Stimulated activated CD4-positive, alpha-beta T cell treated with anti-CD3 and anti-CD28 coated beads, Interleukin-1b, Interleukin-23, amount 100 ng/mL, for 1 hour (primary cell): ENCODE results near the gene ATP8B1.
"Not testable (repeated sequence)": the region's sequence is repeated elsewhere in the genome, so short reads cannot be mapped to it uniquely, and the experiment has no call there.

Experiments used
- DNase-seq, 2 donors: peaks; one replicate each; pipeline ENCODE4 v3.0.0-alpha.2; 2020; ENCODE audit warnings: low read depth in 2 of 2

ATP8B1 gene

GRCh38 chr18:57664568-57665165 lies 138.4 kb downstream of the ATP8B1 start:
- DNase-seq, result no peak

DNA sequence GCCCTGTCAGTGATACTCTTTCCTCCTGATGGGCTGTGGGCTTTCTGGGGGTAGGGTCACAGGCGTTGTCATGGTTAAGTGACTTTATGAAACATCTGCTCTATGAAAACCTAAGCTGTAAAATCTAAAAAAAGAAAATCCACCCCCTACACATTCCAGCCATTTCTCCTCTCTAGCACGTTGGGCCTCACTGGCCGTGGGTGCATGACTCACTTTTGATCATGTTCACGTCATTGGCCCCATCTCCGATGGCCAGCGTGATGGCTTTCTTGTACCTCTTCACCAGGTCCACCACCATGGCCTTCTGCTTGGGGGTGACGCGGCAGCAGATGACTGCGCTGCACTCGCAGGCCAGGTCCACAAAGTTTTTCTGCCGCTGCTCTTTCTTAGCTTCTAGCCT lies 142.2 kb downstream of the ATP8B1 start:
- DNase-seq, result no peak

DNA sequence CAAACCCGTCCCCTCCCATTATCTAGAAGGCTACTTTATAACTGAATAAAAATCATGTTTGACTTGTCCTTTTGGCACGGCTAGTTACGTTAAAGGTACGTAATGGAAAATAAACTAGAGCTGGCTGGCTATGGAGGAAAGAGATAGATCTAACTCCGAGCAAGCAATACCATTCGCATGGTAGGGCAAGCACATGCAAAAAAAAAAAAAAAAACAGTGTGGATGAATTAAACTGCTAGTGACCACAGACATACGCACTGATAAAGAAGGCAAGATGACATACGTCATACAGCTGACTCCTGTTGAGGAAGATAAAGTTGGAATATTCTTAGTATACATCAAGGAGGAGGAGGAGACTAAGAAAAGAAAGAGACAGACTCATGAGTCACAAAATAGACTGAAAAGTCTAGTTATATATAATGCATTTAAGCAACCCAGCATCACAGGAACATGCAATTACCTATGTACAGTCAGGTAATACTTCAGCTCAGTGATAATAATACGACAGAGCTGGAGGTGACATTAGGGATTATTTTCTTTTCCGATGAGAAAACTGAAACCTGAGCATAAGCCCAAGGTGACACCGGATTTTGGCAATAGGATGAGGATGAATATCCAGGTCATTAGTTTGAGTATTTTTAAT lies 143.5 kb downstream of the ATP8B1 start:
- no peak for DNase-seq

DNA sequence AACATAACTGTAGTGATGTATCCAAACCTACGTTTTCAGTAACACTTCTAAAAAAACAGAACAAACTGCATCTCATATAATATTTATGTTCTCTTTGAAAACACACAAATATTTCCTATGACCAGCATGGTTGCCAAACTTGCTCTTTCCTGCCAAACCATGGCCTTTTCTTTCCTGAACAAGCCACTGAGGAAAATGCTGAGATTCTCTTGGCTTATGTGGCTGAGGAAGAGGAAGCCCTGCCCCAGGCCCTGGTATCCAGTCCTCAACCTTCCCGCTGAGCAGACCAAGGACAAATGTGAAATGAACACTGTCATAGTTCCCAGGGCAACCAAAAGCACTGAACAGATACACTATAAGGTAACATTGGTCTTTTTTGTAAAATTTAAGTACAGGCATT lies 145.6 kb downstream of the ATP8B1 start:
- no peak for DNase-seq

DNA sequence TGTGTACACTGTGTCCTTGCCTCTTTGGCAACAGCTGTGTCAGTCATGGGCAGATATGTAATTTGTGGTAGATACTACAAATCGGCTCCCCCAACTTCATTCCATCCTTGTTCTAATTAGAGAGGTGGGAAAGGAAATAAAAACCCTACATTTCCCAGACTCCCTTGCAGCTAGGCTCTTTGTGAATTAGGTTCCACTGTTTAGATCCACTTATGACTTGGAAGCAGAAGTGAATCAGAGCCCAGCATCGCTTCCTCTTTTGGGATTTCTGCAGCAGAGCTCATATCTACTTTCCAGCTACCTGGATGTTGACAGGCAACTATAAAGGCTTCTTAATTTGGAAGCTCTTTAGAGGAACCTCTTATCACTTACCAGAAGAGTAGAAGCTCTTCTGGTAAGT lies 147.4 kb downstream of the ATP8B1 start:
- no peak for DNase-seq

DNA sequence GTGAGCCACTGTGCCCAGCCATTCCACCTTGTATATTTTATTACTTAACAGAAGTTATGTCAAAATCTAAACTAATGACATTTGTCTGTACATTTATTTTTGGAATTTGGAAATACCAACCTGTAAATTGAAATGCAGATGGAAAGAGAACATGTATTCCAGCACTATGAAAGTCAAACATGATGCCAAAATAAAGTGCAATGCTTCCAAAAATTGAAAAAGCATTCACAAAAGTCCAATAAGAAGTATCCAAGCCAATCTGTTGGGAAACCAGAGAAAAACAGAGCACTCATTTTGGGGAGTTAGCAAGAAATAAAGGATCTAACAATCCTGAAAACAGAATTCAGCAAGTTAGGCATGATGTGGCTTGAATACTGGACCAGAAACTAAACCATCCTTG lies 151.2 kb downstream of the ATP8B1 start:
- DNase-seq, result no peak

- no peak for DNase-seq
Measured at GRCh38 chr18:57649556-57650500, 153.3 kb downstream of the ATP8B1 start.

DNA sequence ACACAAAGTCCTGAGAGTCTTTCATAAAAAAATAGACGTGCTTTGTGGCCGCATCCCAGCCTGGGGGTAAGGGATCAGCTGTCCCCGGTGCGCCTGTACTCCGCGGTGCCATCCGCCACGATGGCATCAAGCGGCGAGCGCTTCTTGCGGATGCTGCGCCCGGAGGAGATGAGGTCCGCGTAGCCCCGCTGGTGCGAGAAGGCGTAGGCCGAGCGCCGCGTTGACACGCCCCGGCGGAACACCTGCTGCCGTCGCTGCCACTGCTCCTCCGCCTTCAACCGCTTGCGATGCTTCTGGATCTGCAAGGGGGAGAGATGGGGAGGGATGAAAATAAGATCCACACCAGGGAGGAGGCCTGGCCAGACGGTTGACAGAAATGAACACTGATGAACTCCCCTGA lies 154.7 kb downstream of the ATP8B1 start:
- DNase-seq, result no peak

GRCh38 chr18:57644540-57644939 lies 158.6 kb downstream of the ATP8B1 start:
- no peak for DNase-seq

DNA sequence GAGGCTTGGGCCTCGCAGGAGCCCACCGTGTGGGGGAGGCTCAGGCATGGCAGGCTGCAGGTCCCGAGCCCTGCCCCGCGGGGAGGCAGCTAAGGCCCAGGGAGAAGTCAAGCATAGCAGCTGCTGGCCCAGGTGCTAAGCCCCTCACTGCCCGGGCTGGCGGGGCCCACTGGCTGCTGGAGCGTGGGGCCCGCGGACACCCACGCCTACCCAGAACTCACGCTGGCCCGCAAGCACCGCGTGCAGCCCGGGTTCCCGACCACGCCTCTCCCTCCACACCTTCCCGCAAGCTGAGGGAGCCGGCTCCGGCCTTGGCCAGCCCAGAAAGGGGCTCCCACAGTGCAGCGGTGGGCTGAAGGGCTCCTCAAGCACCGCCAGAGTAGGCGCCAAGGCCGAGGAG lies 159.4 kb downstream of the ATP8B1 start:
- not testable (repeated sequence) for DNase-seq

DNA sequence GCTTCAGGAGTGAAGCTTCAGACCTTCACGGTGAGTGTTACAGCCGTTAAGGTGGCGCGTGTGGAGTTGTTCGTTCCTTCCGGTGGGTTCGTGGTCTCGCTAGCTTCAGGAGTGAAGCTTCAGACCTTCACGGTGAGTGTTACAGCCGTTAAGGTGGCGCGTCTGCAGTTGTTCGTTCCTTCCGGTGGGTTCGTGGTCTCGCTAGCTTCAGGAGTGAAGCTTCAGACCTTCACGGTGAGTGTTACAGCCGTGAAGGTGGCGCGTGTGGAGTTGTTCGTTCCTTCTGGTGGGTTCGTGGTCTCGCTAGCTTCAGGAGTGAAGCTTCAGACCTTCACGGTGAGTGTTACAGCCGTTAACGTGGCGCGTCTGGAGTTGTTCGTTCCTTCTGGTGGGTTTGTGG lies 160.7 kb downstream of the ATP8B1 start:
- not testable (repeated sequence) for DNase-seq

DNA sequence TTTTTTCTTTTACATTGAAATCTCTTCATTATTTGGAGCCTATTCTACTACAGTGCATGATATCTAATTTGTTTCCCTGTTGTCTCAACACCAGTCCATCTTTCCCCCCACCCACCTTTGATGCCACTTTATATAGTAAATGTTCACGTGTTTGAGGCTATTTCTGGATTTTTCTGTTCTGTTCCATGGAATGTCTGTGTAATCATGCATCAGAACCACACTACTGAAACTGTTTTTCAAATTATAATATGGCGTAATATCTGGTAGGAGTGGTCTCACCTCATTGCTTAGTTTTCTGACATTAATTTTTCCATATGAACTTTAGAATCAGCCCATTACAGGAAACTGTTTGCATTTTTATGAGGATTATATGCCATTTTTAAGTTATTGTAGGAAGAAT lies 162.4 kb downstream of the ATP8B1 start:
- DNase-seq, result no peak

GRCh38 chr18:57640236-57640635 lies 162.9 kb downstream of the ATP8B1 start:
- no peak for DNase-seq

DNA sequence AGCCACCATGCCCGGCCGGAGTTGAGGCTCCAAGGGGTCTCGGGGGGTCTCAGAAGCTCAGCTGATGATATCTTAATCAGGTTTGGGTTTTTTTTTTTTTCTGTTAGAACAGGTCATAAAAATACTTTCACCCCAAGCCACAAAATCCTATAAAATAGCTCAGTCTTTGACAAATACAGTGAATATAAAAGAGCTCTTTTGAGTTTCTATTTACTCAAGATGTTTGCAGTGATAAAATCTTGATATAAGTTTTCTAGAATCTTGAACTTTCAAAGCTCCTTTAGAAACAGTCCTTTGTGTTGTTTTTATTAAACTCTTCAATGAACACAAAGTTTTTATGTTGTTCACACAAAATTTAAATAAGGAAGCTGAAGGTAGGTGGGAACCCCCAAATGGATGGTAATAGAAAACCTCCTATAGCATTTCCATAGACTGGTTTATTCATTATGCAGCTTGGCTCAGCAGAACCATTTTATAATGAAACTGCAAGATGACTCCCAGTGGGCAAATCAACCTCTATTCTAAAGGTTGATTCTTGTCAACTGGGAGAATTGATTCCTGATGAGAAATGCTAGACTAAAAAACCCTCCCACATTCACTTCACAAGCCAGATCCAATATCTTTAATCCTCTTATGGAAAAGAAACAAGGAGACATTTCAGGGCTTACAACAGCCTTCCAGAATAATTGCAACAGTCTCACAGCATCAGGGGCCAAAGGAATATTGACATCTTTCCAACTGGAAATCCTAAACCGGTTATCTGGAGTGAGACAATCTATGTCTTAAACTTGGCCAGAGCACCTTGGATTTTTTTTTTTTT lies 167.9 kb downstream of the ATP8B1 start:
- DNase-seq, result no peak

GRCh38 chr18:57631697-57632096 lies 171.4 kb downstream of the ATP8B1 start:
- no peak for DNase-seq

DNA sequence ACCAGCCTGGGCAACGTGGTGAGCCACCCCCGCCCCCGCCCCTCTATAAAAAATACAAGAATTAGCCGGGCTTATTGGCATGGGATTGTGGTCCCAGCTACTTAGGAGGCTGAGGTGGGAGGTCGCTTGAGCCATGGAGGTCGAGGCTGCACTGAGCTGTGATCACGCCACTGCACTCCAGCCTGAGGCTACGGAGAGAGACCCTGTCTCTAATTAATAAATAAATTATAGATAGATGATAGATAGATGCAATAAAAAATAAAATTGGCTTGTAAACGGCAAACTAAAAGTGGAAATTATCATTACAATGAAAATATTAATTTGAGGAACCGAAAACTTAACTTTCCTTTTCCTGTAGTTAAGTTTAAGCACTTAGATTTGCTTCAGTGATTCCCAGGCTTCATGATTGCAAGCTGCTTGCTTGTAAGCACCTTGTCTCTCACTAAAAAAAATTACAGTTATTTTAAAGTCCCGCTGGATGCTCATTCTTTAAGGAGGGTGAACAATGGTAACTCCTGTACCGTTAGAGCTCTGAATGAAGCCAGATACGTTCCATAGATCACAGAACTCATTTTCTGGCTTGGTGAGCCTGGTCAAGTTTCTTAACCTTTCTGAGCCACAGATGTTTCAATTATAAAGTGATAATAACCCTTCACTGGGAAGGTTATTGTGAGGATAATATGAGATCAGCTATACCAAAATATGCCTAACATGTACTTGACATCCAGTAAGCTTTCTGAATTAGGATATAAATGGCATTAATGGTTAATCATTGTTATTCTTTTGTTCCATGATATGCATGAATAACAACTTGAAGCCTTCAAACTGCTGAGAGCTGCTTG lies 172.1 kb downstream of the ATP8B1 start:
- DNase-seq, result no peak

GRCh38 chr18:57630002-57630753 lies 172.9 kb downstream of the ATP8B1 start:
- peak; percentile 78 to 91 for DNase-seq

DNA sequence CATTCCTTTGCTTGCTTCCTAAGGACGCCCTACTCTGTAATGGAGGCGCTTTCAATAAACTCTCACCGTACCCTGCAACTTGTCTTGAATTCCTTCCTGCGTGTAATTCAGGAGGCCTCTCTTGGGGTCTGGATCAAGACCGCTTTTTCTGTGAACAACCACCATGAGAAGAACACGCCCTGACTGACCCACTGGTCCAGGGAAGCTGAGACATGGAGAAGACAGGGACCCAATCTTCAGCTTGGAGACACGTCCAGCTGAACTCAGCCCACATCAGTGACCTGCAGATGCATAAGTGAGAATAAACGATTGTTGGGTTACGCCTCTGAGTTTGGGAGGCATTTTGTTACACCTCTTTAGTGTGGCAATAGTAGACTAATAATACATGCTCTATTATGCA lies 173.7 kb downstream of the ATP8B1 start:
- no peak for DNase-seq

DNA sequence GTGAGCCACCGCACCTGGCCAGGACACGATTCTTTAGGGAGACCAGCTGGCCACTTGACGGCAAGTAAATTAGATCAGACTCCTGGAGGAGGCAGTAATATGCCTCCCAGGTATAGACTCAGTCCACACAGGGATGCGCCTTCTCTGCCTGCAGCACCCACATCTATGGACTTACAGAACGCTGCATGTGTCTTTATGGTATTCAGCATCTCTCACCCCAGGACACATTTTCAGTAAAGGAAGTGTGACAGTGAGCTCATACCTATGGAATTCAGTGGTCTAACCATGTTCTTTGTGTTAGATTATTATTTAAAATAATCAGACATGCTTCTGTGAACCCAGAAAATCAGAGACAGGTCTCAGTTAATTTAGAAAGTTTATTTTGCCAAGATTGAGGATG lies 175.6 kb downstream of the ATP8B1 start:
- DNase-seq, result no peak

GRCh38 chr18:57624988-57625387 lies 178.1 kb downstream of the ATP8B1 start:
- DNase-seq, result no peak
